Natural killer cell (primary cell): ENCODE results near the gene GRIK1. TPM values are rescaled to one million over a fixed set of nuclear protein-coding genes. Genes with fewer than 3 reads are reported as not detected.

Source experiments
- ATAC-seq, 3 donors: fragments of 150-1000 bp in 2 of 3; fragments of 200-7000 bp in 1 of 3; cut with Tn5 transposase; 1 replicate in 1 of 3; 2 replicates in 2 of 3; pipeline ENCODE4 v1.10.0; 2021; ENCODE audit warnings: mild to moderate bottlenecking in 2 of 3, moderate library complexity in 2 of 3
- DNase-seq, 2 donors: peaks; one replicate each; pipeline versions ENCODE4 v3.0.0 to v3.0.0-alpha.2; 2013 to 2021; ENCODE audit warnings: mixed read lengths in 1 of 2
- H3K27ac ChIP-seq: one replicate; pipeline ENCODE4 v1.5.1; 2013; ENCODE audit warnings: mild to moderate bottlenecking, low read length
- H3K27me3 ChIP-seq: one replicate; pipeline ENCODE4 v1.6.1; 2013; ENCODE audit warnings: low read length; ENCODE audit not compliant: control insufficient read depth, insufficient read depth
- H3K36me3 ChIP-seq: one replicate; pipeline ENCODE4 v1.6.1; 2013; ENCODE audit warnings: low read length; ENCODE audit not compliant: control insufficient read depth, insufficient read depth
- H3K4me1 ChIP-seq: one replicate; pipeline ENCODE4 v1.6.1; 2013; ENCODE audit warnings: low read length; ENCODE audit not compliant: control insufficient read depth, insufficient read depth
- H3K4me3 ChIP-seq: one replicate; pipeline ENCODE4 v1.5.1; 2013; ENCODE audit warnings: low read length
- H3K9me3 ChIP-seq: one replicate; pipeline ENCODE4 v1.6.1; 2013; ENCODE audit warnings: low read length; ENCODE audit not compliant: control insufficient read depth, insufficient read depth
- H3K27ac Mint-ChIP-seq, 2 donors: one replicate each; pipeline ENCODE4 v1.8.0; 2022; ENCODE audit warnings: mild to moderate bottlenecking in 2 of 2, mixed read lengths in 2 of 2, moderate library complexity in 1 of 2
- H3K27me3 Mint-ChIP-seq, 2 donors: one replicate each; pipeline ENCODE4 v1.8.0; 2022; ENCODE audit warnings: low read depth in 2 of 2, mixed read lengths in 2 of 2
- H3K36me3 Mint-ChIP-seq: one replicate; pipeline ENCODE4 v1.8.0; 2022; ENCODE audit warnings: mixed read lengths
- H3K4me1 Mint-ChIP-seq, 2 donors: one replicate each; pipeline ENCODE4 v1.8.0; 2022; ENCODE audit warnings: mixed read lengths in 2 of 2
- H3K4me3 Mint-ChIP-seq: one replicate; pipeline ENCODE4 v1.8.0; 2022; ENCODE audit warnings: mild to moderate bottlenecking, moderate library complexity, mixed read lengths
- H3K9me3 Mint-ChIP-seq, 2 donors: one replicate each; pipeline ENCODE4 v1.8.0; 2022; ENCODE audit warnings: mixed read lengths in 2 of 2
- CTCF ChIP-seq: fragments of 200-600 bp; IDR thresholded peaks from one replicate; pipeline ENCODE4 v1.8.0; 2022; ENCODE audit warnings: antibody characterized with exemption
- WGBS: methylation state at CpG from one replicate; pipeline ENCODE4 v1.1.7; 2013; ENCODE audit warnings: missing lambda C conversion rate; ENCODE audit not compliant: insufficient coverage; 5-methylcytosine and 5-hydroxymethylcytosine counted together
- intact Hi-C: fragments of 100-400 bp; cut with micrococcal nuclease; formaldehyde crosslinking; loops from one replicate; pipeline ENCODE4 v1.14.2; 2022
- total RNA-seq, 4 donors: library from RNA; stranded (reverse); fragments of 120-200 nt in 1 of 4; gene quantifications; one replicate each; pipeline versions ENCODE4 v1.2.3 to v1.2.4, GENCODE V29; 2013 to 2022

Gene GRIK1
- total RNA-seq, 3 donors from 2014 or later (not counting 1 experiment from before 2014, with no cell fraction given) = not detected

- no peaks in the 10 kb centered on the region for H3K27me3 Mint-ChIP-seq
- Histone ChIP-seq H3K36me3 (no peaks in the 10 kb centered on the region), H3K9me3 (no peaks in the 10 kb centered on the region), H3K27me3 (no peaks in the 10 kb centered on the region), H3K27ac (no peak overlapping the region), H3K4me3 (no peak overlapping the region), H3K4me1 (no peaks in the 10 kb centered on the region)
- H3K9me3 Mint-ChIP-seq = peaks cover 7 to 9% of the 10 kb centered on the region in 2 donors
- H3K27ac Mint-ChIP-seq = no peak overlapping the region
- intact Hi-C loops = no loop called here
- ATAC-seq (no peak), DNase-seq (no peak)
- TF ChIP-seq CTCF = no peak
- H3K4me3 Mint-ChIP-seq = no peak overlapping the region
- WGBS = 79% methylated on average over 3 of the region's 4 CpGs
- H3K4me1 Mint-ChIP-seq = no peaks in the 10 kb centered on the region
- H3K36me3 Mint-ChIP-seq = no peaks in the 10 kb centered on the region
Observed at GRCh38 chr21:29928537-29928936, 11.3 kb downstream of the GRIK1 start.

GRCh38 chr21:29920938-29921337, 18.9 kb downstream of the GRIK1 start:
- H3K27me3 ChIP-seq = no peaks in the 10 kb centered on the region
- no peaks in the 10 kb centered on the region for H3K36me3 ChIP-seq
- Mint-ChIP-seq H3K4me1 (no peaks in the 10 kb centered on the region), H3K9me3 (peaks cover 9 to 15% of the 10 kb centered on the region in 2 donors), H3K27ac (no peak overlapping the region), H3K36me3 (no peaks in the 10 kb centered on the region), H3K4me3 (no peak overlapping the region), H3K27me3 (no peaks in the 10 kb centered on the region)
- H3K27ac ChIP-seq = no peak overlapping the region
- no peak overlapping the region for H3K4me3 ChIP-seq
- no peak for ATAC-seq
- H3K4me1 ChIP-seq = no peaks in the 10 kb centered on the region
- 80% methylated on average over 1 of the region's 1 CpG for WGBS
- no peak for TF ChIP-seq CTCF
- no peaks in the 10 kb centered on the region for H3K9me3 ChIP-seq
- no peak for DNase-seq
- intact Hi-C loops = no loop called here

GRCh38 chr21:29914326-29914725, 25.5 kb downstream of the GRIK1 start:
- H3K27ac Mint-ChIP-seq = no peak overlapping the region
- Histone ChIP-seq H3K36me3 (no peaks in the 10 kb centered on the region), H3K27me3 (no peaks in the 10 kb centered on the region), H3K4me3 (no peak overlapping the region), H3K27ac (no peak overlapping the region), H3K9me3 (no peaks in the 10 kb centered on the region), H3K4me1 (no peaks in the 10 kb centered on the region)
- no peak overlapping the region for H3K4me3 Mint-ChIP-seq
- 93% methylated on average over 2 of the region's 2 CpGs for WGBS
- H3K36me3 Mint-ChIP-seq = no peaks in the 10 kb centered on the region
- intact Hi-C loops = no loop called here
- ATAC-seq = no peak
- no peak for TF ChIP-seq CTCF
- H3K27me3 Mint-ChIP-seq = no peaks in the 10 kb centered on the region
- no peak for DNase-seq
- peaks cover 8 to 9% of the 10 kb centered on the region in 2 donors for H3K9me3 Mint-ChIP-seq
- no peaks in the 10 kb centered on the region for H3K4me1 Mint-ChIP-seq

- no peak for ATAC-seq
- H3K4me1 ChIP-seq = no peaks in the 10 kb centered on the region
Observed at GRCh38 chr21:29909571-29909970, 30.2 kb downstream of the GRIK1 start.

More at GRCh38 chr21:29909571-29909970, 30.2 kb downstream of the GRIK1 start:
- no peak overlapping the region for H3K27ac Mint-ChIP-seq
- 96% methylated on average over 4 of the region's 4 CpGs for WGBS
- Histone ChIP-seq H3K36me3 (no peaks in the 10 kb centered on the region), H3K27ac (no peak overlapping the region), H3K9me3 (peaks cover 4% of the 10 kb centered on the region), H3K27me3 (no peaks in the 10 kb centered on the region), H3K4me3 (no peak overlapping the region)
- peaks cover 4 to 5% of the 10 kb centered on the region in 2 donors for H3K9me3 Mint-ChIP-seq
- no peak for TF ChIP-seq CTCF
- intact Hi-C loops = no loop called here
- H3K4me1 Mint-ChIP-seq = no peaks in the 10 kb centered on the region
- DNase-seq = no peak
- no peak overlapping the region for H3K4me3 Mint-ChIP-seq
- H3K36me3 Mint-ChIP-seq = no peaks in the 10 kb centered on the region
- no peaks in the 10 kb centered on the region for H3K27me3 Mint-ChIP-seq
